ENCODE measurements around the gene ZNF282. TPM values are rescaled to one million over a fixed set of nuclear protein-coding genes. Genes with fewer than 3 reads are reported as not detected.

Gene ZNF282
- total and polyA plus RNA-seq, 9 of the 15 experiments (the other 6 are each of a cell fraction or from before 2014, with no cell fraction given), result 0.76 to 58.6 (median 17.4) TPM

DNA sequence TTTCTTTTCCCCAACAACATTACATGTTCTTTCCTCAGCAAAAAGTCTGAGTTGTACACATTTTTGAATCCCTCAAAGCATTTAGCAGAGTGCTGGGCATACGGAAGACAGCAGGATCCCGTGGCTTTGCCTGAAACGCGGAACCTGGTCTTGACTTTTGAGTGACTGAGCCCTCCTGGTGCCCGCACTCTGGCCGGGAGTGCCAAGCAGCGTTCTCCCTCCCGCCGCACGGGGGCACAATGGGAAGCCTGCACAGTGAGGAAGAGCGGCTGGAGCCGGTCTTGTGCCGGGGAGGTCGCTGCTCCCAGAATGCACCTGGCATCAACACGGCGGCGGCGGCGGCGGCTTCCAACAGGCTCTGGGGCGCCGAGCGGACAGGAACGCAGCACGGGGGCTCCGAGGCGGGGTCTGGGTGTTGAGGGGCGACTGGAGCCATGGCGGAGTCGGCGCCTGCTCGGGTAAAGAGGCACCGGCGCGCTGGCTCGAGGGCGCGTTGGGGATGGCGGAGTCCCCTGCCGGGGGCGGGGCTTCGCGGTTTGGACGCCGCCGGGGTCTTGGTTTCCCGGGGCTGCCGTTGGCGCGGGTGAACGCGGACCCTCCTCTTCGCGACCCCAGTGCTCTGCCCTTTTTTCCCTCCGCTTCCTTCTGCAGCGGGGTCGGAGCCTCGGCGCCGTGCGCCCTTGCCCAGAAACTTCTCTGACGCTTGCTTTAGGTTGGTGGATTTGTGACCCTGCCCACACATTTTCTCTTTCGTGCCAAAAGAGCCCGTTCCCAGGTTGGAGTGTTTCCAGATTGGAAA lies 44.2 kb downstream of the ZNF282 start, which contains the start of gene ZNF212 (continued):
- TF ChIP-seq, protein P1, sequence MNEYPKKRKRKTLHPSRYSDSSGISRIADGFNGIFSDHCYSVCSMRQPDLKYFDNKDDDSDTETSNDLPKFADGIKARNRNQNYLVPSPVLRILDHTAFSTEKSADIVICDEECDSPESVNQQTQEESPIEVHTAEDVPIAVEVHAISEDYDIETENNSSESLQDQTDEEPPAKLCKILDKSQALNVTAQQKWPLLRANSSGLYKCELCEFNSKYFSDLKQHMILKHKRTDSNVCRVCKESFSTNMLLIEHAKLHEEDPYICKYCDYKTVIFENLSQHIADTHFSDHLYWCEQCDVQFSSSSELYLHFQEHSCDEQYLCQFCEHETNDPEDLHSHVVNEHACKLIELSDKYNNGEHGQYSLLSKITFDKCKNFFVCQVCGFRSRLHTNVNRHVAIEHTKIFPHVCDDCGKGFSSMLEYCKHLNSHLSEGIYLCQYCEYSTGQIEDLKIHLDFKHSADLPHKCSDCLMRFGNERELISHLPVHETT (CRISPR knock-in tag; conservative IDR thresholded peaks at IDR 0.05 in 1 of 2, IDR thresholded peaks at IDR 0.05 in 1 of 2), result 0 out of 4 replicates have a peak, but pooled peaks of 1 of the 2 experiments have one; percentile 51
- TF ChIP-seq HEY1 (CRISPR knock-in tag; IDR thresholded peaks at IDR 0.05; ENCODE audit: borderline replicate concordance) (no peak), ATF7 (IDR thresholded peaks at IDR 0.05) (peak; percentile 83), HCFC1 (IDR thresholded peaks at IDR 0.05; ENCODE audit: low read depth, low read length) (peak; percentile 86), PML (IDR thresholded peaks at IDR 0.05; ENCODE audit: low read length) (no peak), RNF2 (IDR thresholded peaks at IDR 0.05) (peak; percentile 68), IRF2 (CRISPR knock-in tag; IDR thresholded peaks at IDR 0.05) (0 out of 2 replicates have a peak, but pooled peaks have one; percentile 63), ZNF717 (CRISPR knock-in tag; IDR thresholded peaks at IDR 0.05) (no peak), XRCC3 (IDR thresholded peaks at IDR 0.05) (no peak), POU5F1 (IDR thresholded peaks at IDR 0.05; ENCODE audit: borderline replicate concordance, low read depth, low read length, partially characterized antibody) (no peak), SMARCC2 (IDR thresholded peaks at IDR 0.05; ENCODE audit: low read depth) (no peak; the same call in 1 of the 2 replicates), ZNF431 (CRISPR knock-in tag; IDR thresholded peaks at IDR 0.05) (no peak), MCM7 (IDR thresholded peaks at IDR 0.05) (no peak), POLR3A (IDR thresholded peaks at IDR 0.05; ENCODE audit: borderline replicate concordance, extremely low read depth, insufficient read depth, insufficient read length) (no peak), MTA1 (IDR thresholded peaks at IDR 0.05; ENCODE audit: borderline replicate concordance) (peak; percentile 30; the same call in 1 of the 2 replicates), ZKSCAN1 (IDR thresholded peaks at IDR 0.05; ENCODE audit: low read depth, low read length) (peak; percentile 76), HMG20B (CRISPR knock-in tag; IDR thresholded peaks at IDR 0.05) (no peak)
- TF ChIP-seq, protein P2, sequence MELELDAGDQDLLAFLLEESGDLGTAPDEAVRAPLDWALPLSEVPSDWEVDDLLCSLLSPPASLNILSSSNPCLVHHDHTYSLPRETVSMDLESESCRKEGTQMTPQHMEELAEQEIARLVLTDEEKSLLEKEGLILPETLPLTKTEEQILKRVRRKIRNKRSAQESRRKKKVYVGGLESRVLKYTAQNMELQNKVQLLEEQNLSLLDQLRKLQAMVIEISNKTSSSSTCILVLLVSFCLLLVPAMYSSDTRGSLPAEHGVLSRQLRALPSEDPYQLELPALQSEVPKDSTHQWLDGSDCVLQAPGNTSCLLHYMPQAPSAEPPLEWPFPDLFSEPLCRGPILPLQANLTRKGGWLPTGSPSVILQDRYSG (tag; conservative IDR thresholded peaks at IDR 0.05; ENCODE audit: low read depth), result no peak
- TF ChIP-seq, protein P3, sequence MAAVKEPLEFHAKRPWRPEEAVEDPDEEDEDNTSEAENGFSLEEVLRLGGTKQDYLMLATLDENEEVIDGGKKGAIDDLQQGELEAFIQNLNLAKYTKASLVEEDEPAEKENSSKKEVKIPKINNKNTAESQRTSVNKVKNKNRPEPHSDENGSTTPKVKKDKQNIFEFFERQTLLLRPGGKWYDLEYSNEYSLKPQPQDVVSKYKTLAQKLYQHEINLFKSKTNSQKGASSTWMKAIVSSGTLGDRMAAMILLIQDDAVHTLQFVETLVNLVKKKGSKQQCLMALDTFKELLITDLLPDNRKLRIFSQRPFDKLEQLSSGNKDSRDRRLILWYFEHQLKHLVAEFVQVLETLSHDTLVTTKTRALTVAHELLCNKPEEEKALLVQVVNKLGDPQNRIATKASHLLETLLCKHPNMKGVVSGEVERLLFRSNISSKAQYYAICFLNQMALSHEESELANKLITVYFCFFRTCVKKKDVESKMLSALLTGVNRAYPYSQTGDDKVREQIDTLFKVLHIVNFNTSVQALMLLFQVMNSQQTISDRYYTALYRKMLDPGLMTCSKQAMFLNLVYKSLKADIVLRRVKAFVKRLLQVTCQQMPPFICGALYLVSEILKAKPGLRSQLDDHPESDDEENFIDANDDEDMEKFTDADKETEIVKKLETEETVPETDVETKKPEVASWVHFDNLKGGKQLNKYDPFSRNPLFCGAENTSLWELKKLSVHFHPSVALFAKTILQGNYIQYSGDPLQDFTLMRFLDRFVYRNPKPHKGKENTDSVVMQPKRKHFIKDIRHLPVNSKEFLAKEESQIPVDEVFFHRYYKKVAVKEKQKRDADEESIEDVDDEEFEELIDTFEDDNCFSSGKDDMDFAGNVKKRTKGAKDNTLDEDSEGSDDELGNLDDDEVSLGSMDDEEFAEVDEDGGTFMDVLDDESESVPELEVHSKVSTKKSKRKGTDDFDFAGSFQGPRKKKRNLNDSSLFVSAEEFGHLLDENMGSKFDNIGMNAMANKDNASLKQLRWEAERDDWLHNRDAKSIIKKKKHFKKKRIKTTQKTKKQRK (IDR thresholded peaks at IDR 0.05; ENCODE audit: borderline replicate concordance, low read depth, low read length), result no peak
- TF ChIP-seq, protein P4, sequence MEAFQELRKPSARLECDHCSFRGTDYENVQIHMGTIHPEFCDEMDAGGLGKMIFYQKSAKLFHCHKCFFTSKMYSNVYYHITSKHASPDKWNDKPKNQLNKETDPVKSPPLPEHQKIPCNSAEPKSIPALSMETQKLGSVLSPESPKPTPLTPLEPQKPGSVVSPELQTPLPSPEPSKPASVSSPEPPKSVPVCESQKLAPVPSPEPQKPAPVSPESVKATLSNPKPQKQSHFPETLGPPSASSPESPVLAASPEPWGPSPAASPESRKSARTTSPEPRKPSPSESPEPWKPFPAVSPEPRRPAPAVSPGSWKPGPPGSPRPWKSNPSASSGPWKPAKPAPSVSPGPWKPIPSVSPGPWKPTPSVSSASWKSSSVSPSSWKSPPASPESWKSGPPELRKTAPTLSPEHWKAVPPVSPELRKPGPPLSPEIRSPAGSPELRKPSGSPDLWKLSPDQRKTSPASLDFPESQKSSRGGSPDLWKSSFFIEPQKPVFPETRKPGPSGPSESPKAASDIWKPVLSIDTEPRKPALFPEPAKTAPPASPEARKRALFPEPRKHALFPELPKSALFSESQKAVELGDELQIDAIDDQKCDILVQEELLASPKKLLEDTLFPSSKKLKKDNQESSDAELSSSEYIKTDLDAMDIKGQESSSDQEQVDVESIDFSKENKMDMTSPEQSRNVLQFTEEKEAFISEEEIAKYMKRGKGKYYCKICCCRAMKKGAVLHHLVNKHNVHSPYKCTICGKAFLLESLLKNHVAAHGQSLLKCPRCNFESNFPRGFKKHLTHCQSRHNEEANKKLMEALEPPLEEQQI (IDR thresholded peaks at IDR 0.05), result peak; percentile 88
